Activated naive CD4-positive, alpha-beta T cell treated with anti-CD3 and anti-CD28 coated beads, Interleukin-2, amount 50 U/mL, for 72 hours (primary cell): ENCODE measurements around the gene HDAC9. TPM values are rescaled to one million over a fixed set of nuclear protein-coding genes. Genes with fewer than 3 reads are reported as not detected.

Experiments
- ATAC-seq, 2 donors: fragments of 150-1000 bp; cut with Tn5 transposase; 2 replicates each; pipeline ENCODE4 v1.10.0; 2021; ENCODE audit warnings: mild to moderate bottlenecking in 2 of 2, moderate library complexity in 2 of 2
- DNase-seq, 2 donors: peaks; one replicate each; pipeline ENCODE4 v3.0.0; 2021 to 2022; ENCODE audit warnings: low spot score in 2 of 2
- H3K27ac Mint-ChIP-seq, 2 donors: one replicate each; pipeline ENCODE4 v1.8.0; 2022; ENCODE audit warnings: mild to moderate bottlenecking in 2 of 2, mixed read lengths in 2 of 2
- H3K36me3 Mint-ChIP-seq, 2 donors: one replicate each; pipeline ENCODE4 v1.8.0; 2022; ENCODE audit warnings: mixed read lengths in 2 of 2
- H3K9me3 Mint-ChIP-seq, 2 donors: one replicate each; pipeline ENCODE4 v1.8.0; 2022; ENCODE audit warnings: mixed read lengths in 2 of 2
- total RNA-seq, 2 donors: library from RNA; stranded (reverse); gene quantifications; one replicate each; pipeline ENCODE4 v1.2.3, GENCODE V29; 2022

HDAC9 gene
- total RNA-seq, 2 donors from 2014 or later, result 0.32 to 0.84 TPM

DNA sequence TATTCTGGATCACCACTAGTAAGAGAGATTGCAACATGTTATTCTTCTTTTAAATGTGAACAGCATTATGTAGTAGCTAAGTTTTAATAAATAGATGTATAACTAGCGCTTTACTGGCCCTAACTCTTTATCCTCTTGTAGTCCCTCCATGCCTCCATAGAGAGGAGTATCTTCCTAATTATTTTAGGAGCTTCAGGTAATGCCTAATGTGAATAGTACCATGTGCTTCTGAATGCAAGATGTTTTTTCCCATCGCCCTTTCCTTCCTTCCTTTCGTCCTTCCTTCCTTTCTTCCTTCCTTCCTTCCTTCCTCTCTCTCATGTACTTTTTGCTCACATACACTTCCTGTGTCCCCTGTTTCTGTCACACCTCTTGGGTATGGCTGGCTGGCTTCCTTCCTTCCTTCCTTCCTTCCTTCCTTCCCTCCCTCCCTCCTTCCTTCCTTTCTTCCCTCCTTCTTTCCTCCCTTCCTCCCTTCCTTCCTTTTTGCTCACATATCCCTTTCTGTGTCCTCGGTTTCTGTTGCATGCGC is 290.7 kb downstream of the HDAC9 start:
- peaks cover 5 to 18% of the 10 kb centered on the region in 2 donors for H3K9me3 Mint-ChIP-seq
- DNase-seq, result no peak
- ATAC-seq, result no peak
- no peaks in the 10 kb centered on the region for H3K36me3 Mint-ChIP-seq
- H3K27ac Mint-ChIP-seq, result no peak overlapping the region

DNA sequence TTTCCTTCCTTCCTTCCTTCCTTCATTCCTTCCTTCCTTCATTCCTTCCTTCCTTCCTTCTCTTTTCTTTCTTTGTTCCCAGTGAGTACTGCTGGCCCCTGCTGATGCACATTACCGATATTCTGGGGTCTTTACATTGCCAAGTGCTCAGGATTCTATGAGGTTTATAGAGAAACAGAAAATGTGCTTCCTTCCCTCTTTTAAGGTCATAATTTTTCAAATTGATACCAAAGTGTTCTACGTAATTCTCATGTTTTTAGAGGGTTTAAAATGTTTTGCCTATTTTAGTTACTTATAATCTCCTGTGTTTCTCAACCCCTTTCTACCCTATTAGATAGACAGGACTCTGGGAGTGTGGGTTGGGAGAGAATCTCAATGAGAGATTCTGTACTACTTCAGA is 291.2 kb downstream of the HDAC9 start:
- no peak overlapping the region for H3K27ac Mint-ChIP-seq
- no peak for ATAC-seq
- H3K36me3 Mint-ChIP-seq, result no peaks in the 10 kb centered on the region

GRCh38 chr7:18788026-18788425 is 292.5 kb downstream of the HDAC9 start:
- Mint-ChIP-seq H3K36me3 (no peaks in the 10 kb centered on the region), H3K27ac (no peak overlapping the region), H3K9me3 (peaks cover 5 to 18% of the 10 kb centered on the region in 2 donors)
- ATAC-seq, result no peak
- no peak for DNase-seq

More for the DNA sequence above, 291.2 kb downstream of the HDAC9 start:
- no peak for DNase-seq
- H3K9me3 Mint-ChIP-seq, result peaks cover 5 to 18% of the 10 kb centered on the region in 2 donors

DNA sequence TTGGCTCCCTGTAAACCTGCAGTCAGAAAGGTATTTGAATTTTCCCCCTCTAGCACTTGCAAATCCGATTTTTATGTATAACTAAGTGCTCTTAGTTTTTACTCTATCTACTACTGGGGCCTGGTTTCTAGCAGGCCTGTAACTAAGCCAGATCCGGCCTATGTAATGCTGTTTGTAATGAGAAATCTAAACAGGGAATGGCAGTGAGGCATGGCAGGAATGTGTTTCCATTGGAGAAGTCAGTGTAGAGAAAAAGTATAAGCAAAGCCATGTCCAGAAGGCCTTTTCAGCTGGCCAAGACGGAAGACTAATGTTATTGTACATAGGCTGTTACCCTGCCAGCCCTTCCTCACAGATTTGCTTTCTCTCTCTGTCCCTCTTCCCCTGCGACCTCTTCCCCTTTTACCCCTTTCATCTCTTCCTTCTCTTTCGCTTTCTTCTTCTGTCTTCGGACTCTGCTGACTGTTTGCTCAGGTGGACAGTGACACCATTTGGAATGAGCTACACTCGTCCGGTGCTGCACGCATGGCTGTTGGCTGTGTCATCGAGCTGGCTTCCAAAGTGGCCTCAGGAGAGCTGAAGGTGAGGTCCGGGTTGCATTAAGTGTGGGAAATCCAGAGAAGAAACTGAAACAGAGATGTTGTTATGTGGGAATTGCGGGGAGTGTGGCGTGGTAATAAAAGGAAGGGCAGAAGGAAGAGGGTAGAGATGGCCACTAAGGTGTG is 297.5 kb downstream of the HDAC9 start:
- no peak for DNase-seq
- H3K36me3 Mint-ChIP-seq, result no peaks in the 10 kb centered on the region
- peak overlapping the region in 1 of 2 donors; percentile 62 for H3K27ac Mint-ChIP-seq
- ATAC-seq, result no peak
- H3K9me3 Mint-ChIP-seq, result peaks cover 8 to 10% of the 10 kb centered on the region in 2 donors

GRCh38 chr7:18796216-18796615 is 300.7 kb downstream of the HDAC9 start:
- no peak for DNase-seq
- Mint-ChIP-seq H3K27ac (no peak overlapping the region), H3K36me3 (no peaks in the 10 kb centered on the region), H3K9me3 (peaks cover 0 to 10% of the 10 kb centered on the region in 2 donors)
- no peak for ATAC-seq

DNA sequence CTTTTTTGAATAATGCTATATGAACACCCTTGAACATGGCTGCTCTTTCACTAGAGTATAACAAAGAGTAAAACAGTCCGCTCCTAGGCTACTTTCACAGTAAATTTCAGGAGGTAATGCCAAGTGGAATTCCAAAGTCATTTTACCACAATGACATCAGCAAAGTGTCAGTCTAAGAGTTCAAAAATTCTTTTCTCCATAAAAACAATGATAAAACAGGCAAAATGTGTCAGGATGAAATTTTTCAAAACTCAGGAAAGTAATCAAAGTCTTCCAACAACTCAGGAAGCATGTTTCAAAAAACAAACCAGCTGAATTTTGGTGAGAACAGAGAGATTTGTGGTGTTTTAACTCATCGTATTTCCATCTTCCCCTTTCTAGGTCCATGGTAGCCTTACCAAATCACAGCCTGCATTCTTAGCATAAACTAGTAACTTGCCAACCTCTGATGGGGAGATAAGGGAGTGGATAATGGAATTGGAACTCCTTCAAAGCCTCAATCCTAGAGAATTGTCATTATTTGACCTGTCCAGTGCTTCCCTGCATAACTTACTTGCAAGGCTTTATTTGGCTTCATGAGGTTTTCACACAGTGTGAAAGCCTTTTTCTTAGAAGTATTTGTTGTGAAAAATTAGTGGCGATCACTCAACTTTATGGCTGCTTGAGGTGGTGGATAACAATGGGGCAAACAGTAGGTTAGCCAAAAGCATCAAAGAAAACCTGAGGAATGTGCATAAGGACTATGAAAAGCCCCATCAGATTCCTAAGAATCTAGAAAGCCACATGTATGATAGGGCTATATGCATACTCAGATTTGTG is 302.7 kb downstream of the HDAC9 start:
- H3K36me3 Mint-ChIP-seq, result no peaks in the 10 kb centered on the region
- DNase-seq (no peak), ATAC-seq (no peak)
- H3K9me3 Mint-ChIP-seq, result peaks cover 0 to 7% of the 10 kb centered on the region in 2 donors
- H3K27ac Mint-ChIP-seq, result no peak overlapping the region

- DNase-seq, result no peak
- Mint-ChIP-seq H3K27ac (no peak overlapping the region), H3K36me3 (no peaks in the 10 kb centered on the region), H3K9me3 (peaks cover 3% of the 10 kb centered on the region in 2 donors)
- ATAC-seq, result no peak
Measured at GRCh38 chr7:18799899-18800298, 304.4 kb downstream of the HDAC9 start.

DNA sequence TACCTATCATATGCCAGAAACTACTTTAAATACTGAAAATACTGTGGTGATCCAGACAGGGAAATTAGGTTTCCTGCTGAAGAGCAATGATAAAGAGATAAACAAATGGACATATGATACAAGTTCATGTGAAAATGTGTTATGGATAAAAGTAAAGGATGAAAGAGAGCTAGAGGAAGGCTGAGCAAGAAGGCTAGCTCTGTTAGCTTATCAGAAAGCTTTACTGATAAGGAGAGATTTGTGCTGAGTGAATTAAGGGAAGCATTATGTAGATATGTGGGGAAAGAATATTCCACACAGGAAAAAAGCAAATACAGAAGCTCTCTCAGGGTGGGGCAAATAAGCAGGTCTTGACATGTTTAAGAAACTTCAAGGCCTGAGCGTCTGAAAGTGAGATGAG is 308.4 kb downstream of the HDAC9 start:
- no peak overlapping the region for H3K27ac Mint-ChIP-seq
- H3K9me3 Mint-ChIP-seq, result peaks cover 3 to 5% of the 10 kb centered on the region in 2 donors
- DNase-seq, result no peak
- H3K36me3 Mint-ChIP-seq, result no peaks in the 10 kb centered on the region
- no peak for ATAC-seq

- no peak overlapping the region for H3K27ac Mint-ChIP-seq
- no peak for ATAC-seq
- DNase-seq, result no peak
- no peaks in the 10 kb centered on the region for H3K36me3 Mint-ChIP-seq
- peaks cover 5 to 11% of the 10 kb centered on the region in 2 donors for H3K9me3 Mint-ChIP-seq
Measured at GRCh38 chr7:18806177-18806576, 310.6 kb downstream of the HDAC9 start.

GRCh38 chr7:18808026-18808425 is 312.5 kb downstream of the HDAC9 start:
- ATAC-seq, result no peak
- H3K27ac Mint-ChIP-seq, result no peak overlapping the region

DNA sequence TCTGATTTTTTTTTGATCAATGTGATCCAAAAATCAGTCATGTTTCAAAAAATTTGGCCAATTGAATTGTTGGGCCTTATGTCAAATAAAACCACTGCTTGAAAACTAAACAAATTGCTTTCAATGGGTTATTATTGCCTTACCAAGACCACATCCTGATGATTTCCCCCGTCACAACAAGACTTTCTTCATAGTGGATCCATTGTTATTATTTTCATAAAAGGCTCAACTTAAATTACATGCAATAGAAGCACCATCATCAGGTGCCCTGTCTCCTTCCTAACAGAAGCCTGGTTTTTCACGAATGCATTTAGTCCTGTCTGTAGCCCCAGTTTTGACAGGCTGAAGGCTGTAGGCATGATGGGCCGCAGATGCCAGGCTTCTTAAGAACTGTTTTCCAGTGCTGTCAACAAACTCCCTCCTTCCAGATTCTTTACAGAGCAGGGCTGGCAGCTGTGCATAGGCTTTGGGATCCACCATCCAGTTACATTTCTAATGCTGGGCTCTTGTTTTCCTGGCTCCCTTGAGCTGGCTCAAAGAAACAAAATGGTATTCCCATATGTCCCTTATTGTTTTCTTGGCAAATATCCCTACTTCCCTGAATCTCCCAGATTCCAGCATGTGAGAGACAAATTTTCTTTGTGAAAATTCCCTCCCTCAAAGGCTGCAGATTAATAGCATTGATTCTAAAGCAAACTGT is 319.9 kb downstream of the HDAC9 start:
- ATAC-seq (no peak), DNase-seq (no peak)
- no peak overlapping the region for H3K27ac Mint-ChIP-seq
- peaks cover 5 to 6% of the 10 kb centered on the region in 2 donors for H3K9me3 Mint-ChIP-seq
- no peaks in the 10 kb centered on the region for H3K36me3 Mint-ChIP-seq

More at GRCh38 chr7:18808026-18808425, 312.5 kb downstream of the HDAC9 start:
- Mint-ChIP-seq H3K36me3 (no peaks in the 10 kb centered on the region), H3K9me3 (peaks cover 11 to 15% of the 10 kb centered on the region in 2 donors)
- DNase-seq, result no peak

- no peaks in the 10 kb centered on the region for H3K36me3 Mint-ChIP-seq
- ATAC-seq (no peak), DNase-seq (no peak)
- H3K27ac Mint-ChIP-seq, result no peak overlapping the region
- H3K9me3 Mint-ChIP-seq, result no peaks in the 10 kb centered on the region
Measured at GRCh38 chr7:18820981-18821380, 325.4 kb downstream of the HDAC9 start.

DNA sequence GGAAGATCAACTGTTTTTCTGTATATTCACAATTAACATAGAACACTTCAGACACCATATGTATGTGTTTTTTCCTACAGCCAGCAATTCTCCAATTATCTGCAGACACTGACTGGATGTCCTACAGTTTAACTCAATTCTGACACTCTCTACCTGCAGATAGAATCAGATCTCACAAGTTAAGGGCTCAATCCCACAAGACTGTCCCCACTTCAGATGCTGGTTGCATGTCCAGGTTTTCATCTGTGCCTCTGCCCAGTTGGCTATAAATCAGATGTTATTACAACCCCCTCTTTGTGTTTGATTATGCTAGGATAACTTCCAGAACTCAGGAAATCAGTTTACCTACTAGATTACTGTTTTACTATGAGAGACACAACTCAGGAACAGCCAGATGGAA is 326.0 kb downstream of the HDAC9 start:
- H3K9me3 Mint-ChIP-seq, result no peaks in the 10 kb centered on the region
- no peaks in the 10 kb centered on the region for H3K36me3 Mint-ChIP-seq
- DNase-seq, result no peak
- no peak for ATAC-seq
- H3K27ac Mint-ChIP-seq, result no peak overlapping the region

DNA sequence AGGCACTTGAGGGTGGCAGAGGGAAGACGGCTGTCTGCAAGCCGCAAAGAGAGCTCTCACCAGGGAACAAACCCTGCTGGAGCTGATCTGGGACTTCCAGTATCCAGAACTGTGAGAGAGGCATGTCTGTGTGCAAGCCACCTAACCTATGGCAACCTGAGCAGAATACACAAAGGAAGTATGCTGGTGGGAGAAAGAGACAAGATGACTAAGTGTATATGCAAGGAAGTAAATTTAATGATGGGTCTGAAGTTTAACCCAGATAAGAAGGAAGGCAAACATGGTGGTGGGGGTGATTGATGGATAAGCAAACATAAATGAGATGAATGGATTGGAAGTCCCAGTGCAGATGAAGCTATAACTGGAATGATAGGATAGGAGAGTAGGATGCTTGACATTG is 328.6 kb downstream of the HDAC9 start:
- Mint-ChIP-seq H3K36me3 (no peaks in the 10 kb centered on the region), H3K9me3 (peaks cover 0 to 2% of the 10 kb centered on the region in 2 donors), H3K27ac (no peak overlapping the region)
- DNase-seq (no peak), ATAC-seq (no peak)

- DNase-seq (no peak), ATAC-seq (no peak)
- peaks cover 0 to 4% of the 10 kb centered on the region in 2 donors for H3K36me3 Mint-ChIP-seq
Measured at GRCh38 chr7:18828260-18828993, 332.9 kb downstream of the HDAC9 start.

More at GRCh38 chr7:18828260-18828993, 332.9 kb downstream of the HDAC9 start:
- Mint-ChIP-seq H3K27ac (no peak overlapping the region), H3K9me3 (peaks cover 8 to 13% of the 10 kb centered on the region in 2 donors)
